Muscle layer of colon (tissue), 2 donors: ENCODE results near the gene SEMA5A.

Experiments used
- H3K27ac ChIP-seq: one replicate; pipeline ENCODE4 v1.7.0; 2013; ENCODE audit warnings: low read depth, mild to moderate bottlenecking, low read length, moderate library complexity
- H3K27me3 ChIP-seq, 2 donors: one replicate each; pipeline ENCODE4 v1.7.0; 2013; ENCODE audit warnings: low read length in 2 of 2, mild to moderate bottlenecking in 2 of 2; ENCODE audit not compliant: insufficient read depth in 2 of 2, control insufficient read depth in 1 of 2
- H3K36me3 ChIP-seq: one replicate; pipeline ENCODE4 v1.7.0; 2013; ENCODE audit warnings: mild to moderate bottlenecking, low read length; ENCODE audit not compliant: insufficient read depth
- H3K4me1 ChIP-seq: one replicate; pipeline ENCODE4 v1.7.0; 2013; ENCODE audit warnings: mild to moderate bottlenecking, low read length; ENCODE audit not compliant: insufficient read depth
- H3K4me3 ChIP-seq, 2 donors: one replicate each; pipeline ENCODE4 v1.7.0; 2013; ENCODE audit warnings: low read length in 2 of 2, low read depth in 1 of 2, mild to moderate bottlenecking in 1 of 2, moderate library complexity in 1 of 2
- H3K9ac ChIP-seq: one replicate; pipeline ENCODE4 v1.7.0; 2013; ENCODE audit warnings: low read length
- H3K9me3 ChIP-seq: one replicate; pipeline ENCODE4 v1.7.0; 2013; ENCODE audit warnings: mild to moderate bottlenecking, low read length
- donor health status: abdominal sarcoma.
- donor health status: Adenocarcinoma of cecum.

The SEMA5A gene

DNA sequence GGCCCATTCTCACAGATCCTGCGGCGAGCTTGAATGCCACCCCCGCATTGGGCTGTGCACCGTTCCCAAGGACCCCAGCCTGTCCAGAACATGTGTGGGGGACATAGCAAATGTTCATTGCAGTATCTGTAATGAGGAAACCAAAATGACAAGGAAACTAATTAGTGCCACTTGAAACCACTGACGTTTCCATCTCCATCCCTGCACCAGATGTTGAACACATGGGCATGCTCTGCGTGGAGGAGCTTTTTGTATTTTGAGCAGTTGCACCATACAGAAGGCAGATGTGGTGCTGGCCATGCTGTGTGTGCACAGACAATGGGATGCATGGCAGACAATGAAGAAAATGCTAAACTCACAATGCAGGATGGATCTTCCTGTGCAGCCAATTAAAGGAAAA is 437.7 kb downstream of the SEMA5A start:
- no peaks in the 10 kb centered on the region for H3K27me3 ChIP-seq
- no peaks in the 10 kb centered on the region for H3K9me3 ChIP-seq
- no peaks in the 10 kb centered on the region for H3K36me3 ChIP-seq
- no peak overlapping the region for H3K9ac ChIP-seq
- no peaks in the 10 kb centered on the region for H3K4me1 ChIP-seq
- no peak overlapping the region for H3K27ac ChIP-seq
- no peak overlapping the region for H3K4me3 ChIP-seq

DNA sequence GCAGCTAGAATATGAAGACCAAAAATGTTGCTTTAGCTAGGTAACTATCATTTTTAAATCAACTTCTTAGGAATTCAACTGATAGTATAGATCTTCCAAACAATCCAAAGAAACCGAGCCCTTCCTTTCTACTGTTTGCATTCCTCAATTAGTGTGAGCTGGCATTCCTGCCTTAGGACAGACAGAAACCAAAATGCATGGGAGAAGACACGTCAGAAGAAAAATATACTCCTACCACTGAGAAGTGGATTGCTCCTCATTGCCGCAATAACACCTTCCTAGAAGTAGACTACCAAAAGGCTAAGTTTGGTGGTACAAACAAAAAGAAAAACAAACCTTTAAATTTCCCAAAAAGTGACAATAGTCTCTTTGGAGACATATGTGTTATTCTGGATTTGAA is 440.0 kb downstream of the SEMA5A start:
- Histone ChIP-seq H3K9ac (no peak overlapping the region), H3K36me3 (no peaks in the 10 kb centered on the region), H3K27ac (no peak overlapping the region), H3K9me3 (no peaks in the 10 kb centered on the region), H3K27me3 (no peaks in the 10 kb centered on the region), H3K4me1 (no peaks in the 10 kb centered on the region), H3K4me3 (no peak overlapping the region)

DNA sequence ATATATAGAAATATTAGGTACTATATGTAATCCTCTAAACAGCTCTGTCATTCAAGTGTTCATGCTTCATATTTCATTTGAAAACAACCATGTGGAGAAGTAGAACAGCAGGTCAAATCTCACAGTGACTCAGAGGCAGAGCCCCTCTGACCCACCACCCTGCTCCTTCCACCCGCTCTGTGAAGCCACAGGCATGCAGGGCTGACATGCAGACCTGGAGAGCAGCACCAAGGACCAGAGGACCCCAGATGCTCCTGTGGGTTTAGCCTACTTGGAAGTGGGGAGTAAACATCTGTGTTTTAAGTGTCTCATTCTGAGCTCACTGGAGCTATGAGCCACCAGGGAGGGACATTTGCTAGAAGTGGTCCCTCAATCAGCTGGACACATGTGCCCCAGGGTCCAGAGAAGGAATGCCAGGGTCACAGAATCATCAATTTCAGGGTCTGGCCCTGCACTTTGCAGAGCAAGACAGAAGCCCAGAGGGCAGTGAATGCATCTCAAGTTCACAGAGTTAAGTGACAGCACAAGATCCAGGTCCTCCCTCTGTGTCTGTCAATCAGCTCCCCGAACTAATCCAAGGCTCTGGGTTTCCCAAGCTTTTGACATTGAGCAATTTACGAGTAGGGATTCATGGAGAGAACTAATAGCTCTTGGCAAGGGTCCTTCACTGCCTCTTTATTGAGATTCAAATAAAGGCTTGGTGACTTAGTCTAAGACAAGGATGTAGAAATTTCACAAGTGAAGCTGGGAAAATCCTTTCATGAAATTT is 441.1 kb downstream of the SEMA5A start:
- Histone ChIP-seq H3K4me3 (no peak overlapping the region), H3K27ac (no peak overlapping the region), H3K36me3 (no peaks in the 10 kb centered on the region), H3K9me3 (no peaks in the 10 kb centered on the region), H3K27me3 (no peaks in the 10 kb centered on the region), H3K9ac (no peak overlapping the region), H3K4me1 (no peaks in the 10 kb centered on the region)

DNA sequence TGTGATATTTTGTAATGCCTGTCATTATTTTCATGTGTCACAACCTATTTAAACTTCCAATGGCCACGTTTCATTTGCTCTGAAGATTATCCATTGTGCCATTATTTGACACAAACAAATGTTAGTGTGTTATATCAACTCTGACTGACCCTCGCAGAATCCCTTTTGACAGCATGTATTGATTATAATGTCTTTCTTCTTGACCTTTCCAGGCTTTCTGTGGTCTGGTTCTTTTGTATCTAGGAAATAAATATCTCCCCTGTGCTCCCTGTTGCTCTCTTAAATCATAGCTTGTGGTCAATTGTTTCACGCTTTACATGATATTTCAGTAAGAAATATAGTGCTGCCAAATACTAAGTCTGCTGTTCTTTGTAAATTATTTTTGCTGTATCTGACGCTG is 442.6 kb downstream of the SEMA5A start:
- no peaks in the 10 kb centered on the region for H3K9me3 ChIP-seq
- H3K27me3 ChIP-seq: no peaks in the 10 kb centered on the region
- no peak overlapping the region for H3K4me3 ChIP-seq
- no peaks in the 10 kb centered on the region for H3K4me1 ChIP-seq
- H3K9ac ChIP-seq: no peak overlapping the region
- no peak overlapping the region for H3K27ac ChIP-seq
- H3K36me3 ChIP-seq: no peaks in the 10 kb centered on the region

DNA sequence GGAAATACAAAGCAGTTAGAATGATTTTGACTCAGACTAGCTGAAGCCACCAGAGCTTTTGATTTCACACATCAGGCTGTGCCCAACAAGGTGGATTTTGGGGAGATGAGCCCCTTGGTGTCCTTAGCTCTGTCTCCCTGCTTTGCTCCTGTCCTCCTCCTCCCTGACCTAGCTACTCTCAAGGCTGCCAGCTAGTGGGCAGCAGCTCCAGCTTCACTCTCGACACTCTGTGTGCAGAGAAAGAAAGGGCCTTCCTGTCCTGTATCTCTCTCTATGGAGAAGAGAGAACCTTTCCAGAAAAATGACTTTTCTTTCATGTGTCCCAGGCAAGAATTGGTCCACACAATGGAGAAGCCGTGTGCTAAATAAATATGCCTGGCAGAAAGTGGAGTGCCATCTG is 446.2 kb downstream of the SEMA5A start:
- Histone ChIP-seq H3K9ac (no peak overlapping the region), H3K27me3 (no peaks in the 10 kb centered on the region), H3K4me3 (no peak overlapping the region), H3K9me3 (no peaks in the 10 kb centered on the region), H3K4me1 (no peaks in the 10 kb centered on the region), H3K27ac (no peak overlapping the region), H3K36me3 (no peaks in the 10 kb centered on the region)

DNA sequence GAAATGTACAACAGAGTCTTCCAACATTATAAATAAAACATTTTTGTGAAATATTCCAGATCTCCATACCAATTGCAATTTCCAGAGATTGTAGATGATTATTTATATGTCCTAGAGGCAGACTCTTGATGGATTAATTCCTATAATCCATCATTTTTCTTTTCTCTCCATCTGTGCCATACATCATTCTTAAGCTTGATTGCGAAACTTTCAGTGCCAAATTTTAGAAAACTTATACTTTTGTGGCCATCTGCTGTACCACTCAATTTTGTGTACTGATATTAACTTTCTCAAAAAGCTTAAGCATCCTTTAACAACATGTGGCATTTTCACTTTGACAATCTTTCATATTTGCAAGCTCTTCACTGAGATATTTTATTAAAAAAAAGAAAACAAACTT is 446.9 kb downstream of the SEMA5A start:
- H3K36me3 ChIP-seq: no peaks in the 10 kb centered on the region
- H3K27ac ChIP-seq: no peak overlapping the region
- H3K4me1 ChIP-seq: no peaks in the 10 kb centered on the region
- H3K4me3 ChIP-seq: no peak overlapping the region
- H3K9me3 ChIP-seq: no peaks in the 10 kb centered on the region
- no peak overlapping the region for H3K9ac ChIP-seq
- H3K27me3 ChIP-seq: no peaks in the 10 kb centered on the region

DNA sequence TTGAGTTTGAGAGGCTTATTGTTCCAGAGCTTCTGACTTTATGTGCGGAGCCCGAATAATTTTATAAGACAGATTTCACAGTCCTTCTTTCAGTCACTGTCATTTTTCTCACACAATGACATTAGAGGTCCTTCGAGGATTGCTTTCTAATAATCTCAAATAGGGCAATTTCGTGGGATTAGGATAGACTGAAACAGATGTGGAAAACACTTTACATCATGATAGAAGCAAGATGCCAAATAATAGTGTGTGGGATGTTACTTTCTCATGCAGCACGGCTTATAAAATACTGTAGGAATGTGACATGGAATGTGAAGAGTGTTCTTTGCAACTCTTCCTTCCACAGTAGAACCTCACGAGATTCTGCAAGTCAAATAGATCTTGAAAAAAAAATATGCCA is 451.3 kb downstream of the SEMA5A start:
- no peaks in the 10 kb centered on the region for H3K27me3 ChIP-seq
- H3K9me3 ChIP-seq: no peaks in the 10 kb centered on the region
- H3K4me1 ChIP-seq: peaks cover 6% of the 10 kb centered on the region
- H3K4me3 ChIP-seq: no peak overlapping the region
- no peak overlapping the region for H3K9ac ChIP-seq
- H3K36me3 ChIP-seq: no peaks in the 10 kb centered on the region
- H3K27ac ChIP-seq: no peak overlapping the region

DNA sequence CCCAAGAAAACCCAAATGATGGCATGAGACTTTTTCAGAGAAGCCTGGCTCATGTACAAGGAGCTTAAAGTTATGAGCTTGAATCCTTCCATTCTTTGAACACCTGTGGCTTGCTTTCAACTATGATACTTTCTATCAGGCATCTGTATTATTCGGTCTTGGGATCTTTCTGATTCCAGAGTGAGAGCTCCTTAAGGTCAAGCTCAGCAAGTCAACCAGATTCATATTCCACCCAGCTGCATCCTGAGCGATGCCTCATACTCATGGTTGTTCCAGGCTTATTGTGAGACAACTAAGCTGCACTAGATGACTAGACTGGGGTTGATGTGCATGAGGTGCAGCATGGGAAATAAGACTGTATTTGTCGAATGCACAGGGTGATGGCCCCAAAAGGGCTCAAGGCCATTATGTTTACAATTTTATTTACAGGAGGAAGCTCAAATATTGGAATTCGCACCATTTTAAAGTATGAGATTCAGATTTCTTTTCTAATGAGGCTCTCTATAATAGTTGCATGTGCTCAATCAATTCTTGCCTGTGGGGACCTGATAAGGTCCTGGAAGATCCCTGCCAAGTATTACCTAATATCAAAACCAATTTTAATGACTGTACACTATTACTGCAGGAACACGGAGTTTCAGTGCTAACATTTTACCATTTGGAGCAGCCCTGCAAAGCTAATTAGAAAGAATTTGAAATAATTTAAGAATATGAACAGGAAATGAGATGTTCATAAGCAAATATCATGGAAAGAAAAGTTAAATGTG is 453.8 kb downstream of the SEMA5A start:
- no peak overlapping the region for H3K27ac ChIP-seq
- no peaks in the 10 kb centered on the region for H3K9me3 ChIP-seq
- H3K4me1 ChIP-seq: peaks cover 6% of the 10 kb centered on the region
- no peak overlapping the region for H3K9ac ChIP-seq
- H3K36me3 ChIP-seq: no peaks in the 10 kb centered on the region
- H3K4me3 ChIP-seq: no peak overlapping the region
- H3K27me3 ChIP-seq: no peaks in the 10 kb centered on the region

DNA sequence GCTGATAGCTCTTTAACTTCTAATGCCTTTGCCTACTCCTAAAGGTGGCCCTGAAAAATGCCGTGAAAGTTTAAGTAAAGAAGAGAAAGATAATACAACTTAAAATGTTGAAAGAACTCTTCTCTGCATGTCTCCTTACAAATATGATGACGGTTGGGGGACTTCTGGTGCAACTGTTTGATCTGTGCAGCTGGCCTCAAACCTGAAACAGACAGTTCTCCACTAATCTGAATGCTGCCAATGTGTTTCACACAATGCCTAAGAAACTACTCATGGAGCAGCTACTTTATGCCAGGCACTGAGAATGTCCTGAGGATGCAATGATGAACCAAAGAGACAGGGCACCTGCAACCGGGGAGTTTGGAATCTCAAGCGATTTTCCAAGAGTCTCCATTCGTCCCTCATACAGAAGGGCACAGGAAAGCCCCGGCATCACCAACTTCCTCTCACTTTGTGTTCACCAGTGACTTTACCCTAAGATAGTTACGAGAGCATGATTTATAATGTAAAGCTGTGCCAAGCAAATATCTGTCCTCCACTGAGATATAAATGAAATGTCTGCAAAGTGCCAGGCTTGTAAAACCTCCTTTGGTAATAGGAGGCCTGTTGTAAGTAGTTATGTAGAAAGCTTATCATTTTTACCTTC is 455.4 kb downstream of the SEMA5A start:
- Histone ChIP-seq H3K4me3 (no peak overlapping the region), H3K27ac (no peak overlapping the region)

DNA sequence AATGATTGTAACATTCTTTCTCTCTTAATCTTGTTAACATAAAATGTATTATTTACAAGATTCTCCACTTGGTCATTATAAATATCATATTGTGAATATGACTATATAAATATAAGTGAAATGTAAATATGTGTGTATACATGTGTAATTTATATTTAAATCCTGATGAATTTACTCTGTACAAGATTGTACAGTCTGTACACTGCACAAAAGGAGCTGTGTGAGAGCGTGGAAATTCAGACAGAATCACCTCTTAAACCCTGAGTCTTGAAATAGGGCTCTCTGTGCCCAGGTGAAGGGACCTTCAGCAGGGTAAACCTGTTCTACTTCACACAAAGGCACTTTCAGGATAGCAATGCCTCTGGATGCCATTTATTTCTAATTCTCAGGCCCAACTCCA is 456.0 kb downstream of the SEMA5A start:
- no peak overlapping the region for H3K27ac ChIP-seq
- no peaks in the 10 kb centered on the region for H3K9me3 ChIP-seq
- H3K27me3 ChIP-seq: no peaks in the 10 kb centered on the region
- H3K9ac ChIP-seq: no peak overlapping the region
- H3K4me3 ChIP-seq: no peak overlapping the region
- peaks cover 6% of the 10 kb centered on the region for H3K4me1 ChIP-seq
- H3K36me3 ChIP-seq: no peaks in the 10 kb centered on the region

More for the DNA sequence above, 455.4 kb downstream of the SEMA5A start:
- H3K4me1 ChIP-seq: peaks cover 6% of the 10 kb centered on the region
- no peaks in the 10 kb centered on the region for H3K27me3 ChIP-seq
- no peak overlapping the region for H3K9ac ChIP-seq
- no peaks in the 10 kb centered on the region for H3K9me3 ChIP-seq
- no peaks in the 10 kb centered on the region for H3K36me3 ChIP-seq

DNA sequence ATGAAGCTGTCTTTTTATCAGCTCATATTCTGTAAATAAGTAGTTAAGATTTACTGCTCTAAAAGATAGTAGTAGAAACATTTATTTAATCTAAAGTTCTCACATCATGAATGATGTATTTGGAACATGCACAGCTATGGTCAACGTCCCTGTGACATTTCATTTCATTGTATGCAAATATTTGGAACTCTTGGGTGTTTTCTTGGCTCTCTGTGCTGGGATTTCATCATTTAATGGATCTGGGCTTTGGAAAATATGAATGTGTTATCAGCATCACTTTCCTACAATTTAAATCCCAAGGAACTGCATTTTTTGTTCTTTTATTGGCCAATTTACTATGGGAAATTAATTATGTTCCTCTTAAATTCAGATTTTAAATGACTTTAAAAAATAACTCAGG is 462.9 kb downstream of the SEMA5A start:
- no peaks in the 10 kb centered on the region for H3K4me1 ChIP-seq
- H3K27ac ChIP-seq: no peak overlapping the region
- no peaks in the 10 kb centered on the region for H3K9me3 ChIP-seq
- H3K27me3 ChIP-seq: no peaks in the 10 kb centered on the region
- no peaks in the 10 kb centered on the region for H3K36me3 ChIP-seq
- no peak overlapping the region for H3K4me3 ChIP-seq
- no peak overlapping the region for H3K9ac ChIP-seq
